ENCODE results near the gene HEY2. TPM values are rescaled to one million over a fixed set of nuclear protein-coding genes. Genes with fewer than 3 reads are reported as not detected.

HEY2 gene
- total RNA-seq, 2 donors from 2014 or later, result 9.2 to 11.3 TPM

GRCh38 chr6:125742024-125742423 lies 7.4 kb upstream of the HEY2 start:
- no peak for DNase-seq (ENCODE audit: low spot score)
- intact Hi-C loops (cut with DNase I), result no loop called here

GRCh38 chr6:125742464-125743120 lies 6.8 kb upstream of the HEY2 start:
- DNase-seq (ENCODE audit: low spot score), result no peak
- intact Hi-C loops (cut with DNase I), result no loop called here

DNA sequence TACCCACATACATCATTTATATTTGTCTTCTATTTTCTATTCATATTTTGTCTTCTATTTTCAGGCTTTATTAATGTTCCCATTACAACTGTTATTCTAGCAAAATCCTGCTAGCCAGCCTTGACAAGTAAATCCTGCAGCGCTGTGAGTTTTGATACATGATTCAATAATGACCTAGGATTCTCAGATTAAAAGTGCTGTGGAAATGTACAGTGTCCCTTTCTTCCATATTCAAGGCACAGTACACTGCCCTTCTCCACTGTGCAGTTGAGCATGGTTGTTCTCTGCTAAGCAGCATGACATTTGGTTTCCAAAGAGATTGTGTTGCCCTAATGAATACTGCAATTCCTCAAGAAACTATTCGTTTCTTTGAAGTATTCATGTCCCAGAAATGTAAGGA lies 5.8 kb upstream of the HEY2 start:
- intact Hi-C loops (cut with DNase I), result no loop called here
- DNase-seq (ENCODE audit: low spot score), result no peak

DNA sequence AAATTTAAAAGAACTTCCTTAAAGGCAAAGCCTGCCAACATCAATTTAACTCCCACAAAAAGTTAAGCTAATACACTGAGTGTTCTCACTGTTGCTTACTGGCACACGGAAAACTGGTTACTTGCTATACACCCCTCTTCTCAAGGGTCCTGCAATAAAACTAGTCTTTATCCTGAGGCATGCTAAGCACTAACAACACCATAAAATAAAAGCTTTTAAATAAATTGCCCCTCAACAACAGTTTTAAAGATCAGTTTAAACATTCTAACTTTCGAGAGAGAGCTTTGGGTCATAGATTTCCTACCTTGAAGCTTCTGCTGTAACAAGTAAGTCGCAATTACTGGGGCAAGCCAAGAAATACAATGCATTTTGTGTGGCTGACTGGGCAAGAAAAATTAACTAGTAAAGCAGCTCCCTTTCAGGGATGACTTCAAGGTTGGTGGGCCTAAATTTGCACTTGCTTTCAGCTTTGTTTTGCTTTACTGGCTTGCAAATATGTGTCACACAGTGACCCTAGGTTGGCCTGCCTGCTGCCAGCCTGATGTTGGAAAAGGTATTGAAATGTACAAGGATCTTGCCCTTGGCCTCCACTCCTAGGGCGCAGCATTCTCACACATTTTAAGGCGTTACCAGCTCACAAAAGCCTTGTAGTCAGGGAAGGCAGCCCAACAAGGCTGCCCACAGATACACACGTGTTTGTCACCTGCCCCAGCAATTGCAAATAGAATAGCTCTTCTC lies 4.0 kb upstream of the HEY2 start:
- intact Hi-C loops (cut with DNase I), result no loop called here
- DNase-seq (ENCODE audit: low spot score), result no peak

- DNase-seq (ENCODE audit: low spot score), result no peak
- intact Hi-C loops (cut with DNase I), result no loop called here
Observed at GRCh38 chr6:125746019-125746414, 3.4 kb upstream of the HEY2 start.

GRCh38 chr6:125746731-125747588 lies 2.5 kb upstream of the HEY2 start:
- DNase-seq (ENCODE audit: low spot score), result peak; percentile 83

DNA sequence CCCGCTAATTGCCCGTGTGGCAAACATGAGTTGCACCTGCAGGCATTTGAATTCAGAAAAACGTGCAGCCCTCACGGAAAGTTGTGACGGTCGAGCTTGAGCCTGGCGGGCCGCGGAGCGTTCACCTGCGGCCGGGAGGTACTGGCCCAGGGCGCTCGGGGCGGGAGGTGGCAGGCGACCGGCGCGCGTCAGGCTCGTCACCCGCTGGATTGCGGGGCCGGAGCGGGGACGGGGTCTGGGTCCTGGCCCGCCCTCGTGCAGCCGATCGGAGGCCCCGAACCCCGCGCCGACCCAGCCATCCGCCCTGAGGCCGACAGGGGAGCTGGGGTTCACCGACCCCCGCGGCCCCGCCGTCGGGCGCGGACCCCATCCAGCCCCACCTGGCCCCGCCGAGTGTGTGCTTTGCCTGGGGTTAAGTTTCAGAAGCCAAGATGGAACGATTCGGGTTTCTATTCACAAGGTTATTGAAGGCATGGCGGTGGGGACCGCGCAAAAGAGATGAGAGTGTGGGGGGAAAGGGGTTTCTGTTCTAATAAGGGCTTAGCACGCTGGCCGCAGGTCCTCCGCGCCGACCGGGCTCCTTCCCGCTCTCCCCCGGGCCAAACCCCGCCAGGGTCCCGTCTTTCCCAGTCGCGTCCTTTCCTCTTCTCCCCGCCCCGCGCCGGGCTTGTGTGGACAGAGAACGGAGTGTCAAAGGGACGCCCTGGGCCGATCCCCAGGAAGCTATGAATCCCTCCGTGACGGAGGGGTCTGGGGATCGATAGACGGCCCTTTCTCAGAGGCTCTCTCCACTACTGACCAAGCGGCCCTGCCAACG lies 1.6 kb upstream of the HEY2 start:
- DNase-seq (ENCODE audit: low spot score), result peak; percentile 85
- intact Hi-C loops (cut with DNase I), result no loop called here

More at GRCh38 chr6:125746731-125747588, 2.5 kb upstream of the HEY2 start:
- intact Hi-C loops (cut with DNase I), result no loop called here

- intact Hi-C loops (cut with DNase I), result no loop called here
- no peak for DNase-seq (ENCODE audit: low spot score)
Observed at GRCh38 chr6:125748406-125749172, 843 bp upstream of the HEY2 start.

DNA sequence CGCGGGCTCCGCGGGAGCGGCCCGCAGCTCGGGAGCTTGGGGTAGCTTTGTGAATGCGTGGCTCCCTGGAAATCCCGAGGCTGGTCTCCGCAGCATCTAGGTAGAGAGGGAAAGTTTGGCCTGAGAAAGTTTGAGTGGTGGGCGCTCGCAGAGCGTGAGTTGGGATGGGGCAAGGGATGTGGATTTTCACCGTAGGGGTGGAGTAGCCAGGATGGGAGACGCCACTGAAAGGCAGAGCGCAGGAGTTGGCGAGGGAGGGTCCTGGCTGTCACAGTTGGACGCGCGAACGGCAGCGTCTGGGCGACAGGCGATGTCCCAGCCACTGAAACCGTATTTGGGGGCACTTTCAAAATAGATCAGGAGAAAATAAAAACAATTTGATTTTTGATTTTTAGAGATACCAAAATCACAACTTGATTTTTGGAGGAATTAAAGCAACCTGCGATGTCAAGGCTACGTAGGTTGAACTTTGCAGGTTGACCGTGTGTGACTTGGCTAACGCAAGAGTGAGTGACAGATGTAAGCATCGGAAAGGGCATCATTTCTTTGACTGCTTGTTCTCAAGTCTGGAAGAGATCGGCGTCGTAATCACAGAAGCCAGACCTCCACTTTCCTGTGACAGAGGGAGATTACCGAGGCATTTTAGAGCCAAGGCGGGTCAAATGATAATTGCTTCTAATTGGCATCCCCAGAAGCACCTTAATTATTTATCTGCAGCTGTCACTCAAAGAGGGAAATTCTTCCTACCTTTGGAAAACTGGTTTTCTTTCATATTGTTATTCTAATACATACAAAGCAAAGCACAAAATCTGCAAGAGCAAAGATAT lies 646 bp downstream of the HEY2 start:
- DNase-seq (ENCODE audit: low spot score), result no peak
- intact Hi-C loops (cut with DNase I), result loop anchor here in 1 of 2 donors (5.0 kb wide), 1 partner anchor 438 kb away; no protein-coding TSS in a partner anchor

- intact Hi-C loops (cut with DNase I), result loop anchor here in 1 of 2 donors (5.0 kb wide), 1 partner anchor 439 kb away; no protein-coding TSS in a partner anchor
- DNase-seq (ENCODE audit: low spot score), result no peak
Observed at GRCh38 chr6:125750692-125751333, 1.4 kb downstream of the HEY2 start.

- intact Hi-C loops (cut with DNase I), result loop anchor here in 1 of 2 donors (5.0 kb wide), 1 partner anchor 439 kb away; no protein-coding TSS in a partner anchor
- no peak for DNase-seq (ENCODE audit: low spot score)
Observed at GRCh38 chr6:125751334-125751916, 2.0 kb downstream of the HEY2 start.

DNA sequence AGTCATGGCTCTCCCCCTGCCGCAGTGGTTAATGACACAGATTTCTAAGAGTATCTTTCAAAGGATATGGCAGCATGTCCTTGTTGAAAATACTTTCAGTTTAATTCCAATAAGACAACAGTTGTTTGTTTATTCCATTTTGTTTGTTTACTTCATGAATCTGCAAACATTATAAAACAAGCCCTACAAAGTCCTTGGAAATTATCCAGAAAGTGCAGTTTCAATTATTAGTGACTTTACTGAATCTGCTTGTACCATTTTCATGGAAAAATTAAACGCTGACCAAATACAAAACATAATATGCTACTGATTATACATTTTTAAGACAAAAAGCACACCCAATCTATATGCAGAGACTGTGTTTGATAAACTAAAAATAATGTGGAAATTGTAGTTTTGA lies 3.3 kb downstream of the HEY2 start:
- intact Hi-C loops (cut with DNase I), result loop anchor here in 1 of 2 donors (5.0 kb wide), 1 partner anchor 440 kb away; no protein-coding TSS in a partner anchor
- DNase-seq (ENCODE audit: low spot score), result no peak

DNA sequence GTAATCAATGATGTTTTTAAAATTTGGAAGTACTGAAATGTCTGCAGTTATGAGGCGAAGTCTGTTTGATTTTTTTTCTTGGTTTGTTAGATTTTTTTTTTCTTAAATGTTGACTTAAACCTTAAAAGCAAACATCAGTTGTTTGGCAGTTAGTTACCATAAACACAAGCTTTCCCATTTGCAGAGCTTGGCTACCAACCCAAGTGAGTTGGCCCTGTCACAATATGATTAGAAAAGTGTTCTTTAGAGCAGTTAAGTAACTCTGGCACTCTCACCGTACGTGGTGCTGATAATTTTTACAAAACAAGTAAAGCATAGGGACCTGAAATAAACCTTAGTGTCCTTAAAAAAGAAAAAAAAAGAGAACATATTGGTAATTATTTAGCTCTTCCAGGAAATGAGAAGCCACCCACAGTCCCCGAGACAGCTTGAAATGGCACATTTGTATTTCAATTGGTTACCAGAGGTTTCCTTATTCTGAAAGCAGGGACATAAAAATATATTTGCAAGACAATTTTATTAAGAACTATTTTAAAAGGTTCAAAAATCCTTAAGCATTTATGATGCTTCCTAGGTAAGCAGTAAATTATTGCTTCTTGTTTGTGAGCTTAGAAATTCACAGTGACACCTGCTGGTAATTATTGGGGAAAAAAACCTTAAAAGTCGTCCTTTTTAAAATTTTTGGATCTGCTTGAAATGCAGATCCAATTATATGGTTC lies 3.9 kb downstream of the HEY2 start:
- DNase-seq (ENCODE audit: low spot score), result no peak
- intact Hi-C loops (cut with DNase I), result loop anchor here in 1 of 2 donors (5.0 kb wide), 1 partner anchor 441 kb away; no protein-coding TSS in a partner anchor

DNA sequence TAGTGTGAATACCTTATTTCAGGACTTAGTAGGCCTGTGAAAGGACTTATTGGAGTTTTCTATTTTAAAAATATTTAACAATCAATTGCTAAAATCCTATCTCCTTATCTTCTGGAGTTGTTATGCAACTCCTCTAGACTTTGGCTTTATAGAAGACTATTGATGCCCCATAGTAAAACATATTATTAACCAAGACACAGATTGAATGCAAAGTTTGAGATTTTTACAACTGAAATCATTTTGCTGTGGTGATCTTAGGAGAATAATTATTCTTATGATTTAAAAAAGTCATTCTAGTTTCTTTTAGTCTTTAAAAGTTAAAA lies 4.5 kb downstream of the HEY2 start:
- no peak for DNase-seq (ENCODE audit: low spot score)
- intact Hi-C loops (cut with DNase I), result loop anchor here in 1 of 2 donors (5.0 kb wide), 1 partner anchor 442 kb away; no protein-coding TSS in a partner anchor

GRCh38 chr6:125754566-125754965 lies 5.1 kb downstream of the HEY2 start:
- intact Hi-C loops (cut with DNase I), result loop anchor here in 1 of 2 donors (5.0 kb wide), 1 partner anchor 442 kb away; no protein-coding TSS in a partner anchor
- DNase-seq (ENCODE audit: low spot score), result no peak

All from posterior vena cava (tissue), 2 donors.